Keratinocyte (primary cell): ENCODE data around the gene TBX22.

Experiments
- EZH2 ChIP-seq: IDR thresholded peaks from one replicate; pipeline ENCODE4 v1.6.1; 2012; ENCODE audit warnings: inconsistent platforms, mild to moderate bottlenecking, low read length, moderate library complexity
- TF ChIP-seq, protein P1 (sequence below), 3 experiments: IDR thresholded peaks in 1 of 3; conservative IDR thresholded peaks in 1 of 3; optimal IDR thresholded peaks in 1 of 3; 2 replicates in 2 of 3; 3 replicates in 1 of 3; pipeline versions ENCODE3 to v1.5.1; 2011; ENCODE audit warnings: low read length in 3 of 3, mild to moderate bottlenecking in 3 of 3, moderate library complexity in 2 of 3, control low read depth in 1 of 3, inconsistent platforms in 1 of 3; ENCODE audit not compliant: insufficient read depth in 2 of 3; ENCODE audit errors: extremely low read depth in 1 of 3

DNA sequence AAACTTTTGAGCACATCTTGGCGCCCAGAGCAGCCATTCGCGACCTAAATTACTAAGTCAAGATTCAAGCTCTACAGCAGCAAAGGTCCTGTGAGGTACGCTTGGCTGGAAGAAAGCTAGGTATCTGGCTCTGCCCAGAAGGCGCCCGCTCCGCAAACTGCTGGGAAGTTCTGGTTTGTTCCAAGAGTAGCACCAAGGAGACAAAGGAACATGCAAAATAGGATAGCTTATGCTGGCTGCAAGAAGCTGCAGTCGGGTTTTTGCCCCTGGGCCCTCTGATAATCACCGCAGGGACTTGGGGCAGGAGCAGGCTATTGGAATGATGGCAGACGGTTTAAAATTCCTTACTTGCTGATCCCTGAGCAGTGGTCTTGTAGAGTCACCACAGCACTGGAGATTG is 3.0 kb upstream of the TBX22 start:
- TF ChIP-seq, protein P1, sequence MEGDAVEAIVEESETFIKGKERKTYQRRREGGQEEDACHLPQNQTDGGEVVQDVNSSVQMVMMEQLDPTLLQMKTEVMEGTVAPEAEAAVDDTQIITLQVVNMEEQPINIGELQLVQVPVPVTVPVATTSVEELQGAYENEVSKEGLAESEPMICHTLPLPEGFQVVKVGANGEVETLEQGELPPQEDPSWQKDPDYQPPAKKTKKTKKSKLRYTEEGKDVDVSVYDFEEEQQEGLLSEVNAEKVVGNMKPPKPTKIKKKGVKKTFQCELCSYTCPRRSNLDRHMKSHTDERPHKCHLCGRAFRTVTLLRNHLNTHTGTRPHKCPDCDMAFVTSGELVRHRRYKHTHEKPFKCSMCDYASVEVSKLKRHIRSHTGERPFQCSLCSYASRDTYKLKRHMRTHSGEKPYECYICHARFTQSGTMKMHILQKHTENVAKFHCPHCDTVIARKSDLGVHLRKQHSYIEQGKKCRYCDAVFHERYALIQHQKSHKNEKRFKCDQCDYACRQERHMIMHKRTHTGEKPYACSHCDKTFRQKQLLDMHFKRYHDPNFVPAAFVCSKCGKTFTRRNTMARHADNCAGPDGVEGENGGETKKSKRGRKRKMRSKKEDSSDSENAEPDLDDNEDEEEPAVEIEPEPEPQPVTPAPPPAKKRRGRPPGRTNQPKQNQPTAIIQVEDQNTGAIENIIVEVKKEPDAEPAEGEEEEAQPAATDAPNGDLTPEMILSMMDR (optimal IDR thresholded peaks at IDR 0.05 in 1 of 3, IDR thresholded peaks at IDR 0.05 in 1 of 3, conservative IDR thresholded peaks at IDR 0.05 in 1 of 3; ENCODE audit: extremely low read depth in 1 of 3, insufficient read depth in 2 of 3, low read length in 3 of 3): no peak
- TF ChIP-seq EZH2: no peak
